ENCODE data around the gene FBXL20.

Gene FBXL20

DNA sequence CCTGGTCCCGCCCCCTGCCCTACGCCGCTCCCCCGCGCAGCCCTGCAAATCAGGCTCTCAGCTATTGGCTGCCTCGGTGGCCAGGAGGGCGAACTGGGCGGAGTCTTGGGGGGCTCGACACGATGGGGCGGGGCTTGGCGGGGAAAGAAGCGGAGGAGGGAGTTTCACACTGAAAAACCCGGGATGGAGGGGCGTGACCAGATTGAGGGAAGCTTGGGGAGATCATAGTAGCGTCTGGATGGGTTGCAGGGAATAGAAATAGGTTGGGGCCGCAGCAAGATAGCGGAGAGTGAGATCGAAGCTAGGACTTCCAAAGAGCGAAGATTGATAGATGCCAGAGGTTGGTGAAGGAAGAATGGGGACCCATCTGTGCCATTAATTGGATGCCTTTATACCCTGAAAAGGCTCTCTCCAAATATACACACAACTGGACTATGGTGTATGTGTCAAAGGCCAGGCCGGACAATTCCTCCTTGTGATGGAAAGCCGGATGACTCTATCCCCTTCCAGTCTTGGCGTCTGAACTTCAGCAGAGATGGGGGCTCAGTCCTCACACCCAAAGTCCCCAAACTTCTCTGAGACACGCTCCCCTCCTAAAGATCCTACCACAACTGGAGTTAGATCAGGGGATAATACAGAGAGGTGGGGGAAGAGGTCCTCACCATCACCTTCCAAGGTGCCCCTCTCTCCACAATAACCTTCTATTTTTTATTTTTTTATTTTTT is 175.3 kb downstream of the FBXL20 start:
- no peak for DNase-seq (ENCODE audit: low spot score)

DNA sequence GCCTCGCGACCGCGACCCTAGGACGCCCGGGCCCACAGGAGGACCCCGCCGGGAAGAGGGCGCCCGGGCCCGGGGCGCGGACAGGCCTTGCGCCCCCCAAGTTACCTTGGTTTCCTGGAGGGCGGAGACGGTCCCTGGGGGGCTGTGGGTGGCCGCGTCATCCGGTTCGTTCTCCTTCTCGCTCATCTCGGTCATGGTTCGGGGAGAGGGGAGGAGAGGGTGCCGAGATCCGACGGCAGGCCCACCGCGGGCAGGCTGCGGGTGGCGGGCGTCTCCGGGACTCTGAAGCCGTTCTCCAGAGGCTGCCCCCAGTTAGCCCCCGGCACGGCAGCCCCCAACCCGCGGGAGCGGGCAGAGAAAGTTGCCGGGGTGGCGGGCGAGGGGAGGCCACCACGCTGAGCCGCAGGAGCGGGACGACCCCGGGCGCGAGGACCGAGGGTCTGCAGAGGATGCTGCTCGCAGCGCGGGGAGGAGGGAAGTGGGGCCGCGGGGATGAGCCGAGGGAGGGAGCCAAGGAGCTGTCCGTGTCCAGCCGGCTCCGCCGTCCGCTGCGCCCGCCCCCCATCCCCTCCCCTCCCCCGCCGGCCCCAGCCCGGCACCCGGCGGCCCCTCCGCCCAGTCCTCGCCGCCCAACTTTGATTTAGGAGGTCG is 176.0 kb downstream of the FBXL20 start, which contains the start of gene STAC2:
STAC2 (minus strand) TSS at position 638 of the 651 bp plus-strand sequence; CDS start at position 195, 443 bp downstream.
- DNase-seq (ENCODE audit: low spot score): no peak

DNA sequence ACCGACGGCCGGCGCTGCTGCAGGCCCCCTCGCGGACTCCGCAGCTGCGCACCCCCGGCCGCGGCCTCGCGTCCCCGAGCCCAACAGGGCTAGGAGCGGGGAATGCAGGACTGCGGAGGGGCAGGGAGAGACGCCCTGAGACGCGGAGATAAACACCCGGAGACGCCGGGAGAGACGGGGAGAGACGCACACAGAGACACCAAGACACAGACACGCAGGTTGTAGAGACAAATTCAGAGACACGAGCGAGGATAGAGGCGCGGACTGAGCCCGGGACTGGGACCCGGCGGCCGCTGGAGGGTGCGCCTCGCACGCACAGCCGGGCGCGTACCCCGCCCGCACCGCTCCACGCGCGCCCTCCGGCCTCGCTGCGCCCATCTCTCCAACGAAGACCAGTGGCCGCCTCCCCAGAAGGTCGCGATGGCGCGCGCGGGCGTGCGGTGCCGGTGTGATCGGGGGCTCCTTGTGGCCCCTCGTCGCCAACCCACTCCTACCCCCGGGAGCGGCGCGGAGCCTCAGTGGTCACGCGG is 176.6 kb downstream of the FBXL20 start:
- DNase-seq (ENCODE audit: low spot score): no peak

DNA sequence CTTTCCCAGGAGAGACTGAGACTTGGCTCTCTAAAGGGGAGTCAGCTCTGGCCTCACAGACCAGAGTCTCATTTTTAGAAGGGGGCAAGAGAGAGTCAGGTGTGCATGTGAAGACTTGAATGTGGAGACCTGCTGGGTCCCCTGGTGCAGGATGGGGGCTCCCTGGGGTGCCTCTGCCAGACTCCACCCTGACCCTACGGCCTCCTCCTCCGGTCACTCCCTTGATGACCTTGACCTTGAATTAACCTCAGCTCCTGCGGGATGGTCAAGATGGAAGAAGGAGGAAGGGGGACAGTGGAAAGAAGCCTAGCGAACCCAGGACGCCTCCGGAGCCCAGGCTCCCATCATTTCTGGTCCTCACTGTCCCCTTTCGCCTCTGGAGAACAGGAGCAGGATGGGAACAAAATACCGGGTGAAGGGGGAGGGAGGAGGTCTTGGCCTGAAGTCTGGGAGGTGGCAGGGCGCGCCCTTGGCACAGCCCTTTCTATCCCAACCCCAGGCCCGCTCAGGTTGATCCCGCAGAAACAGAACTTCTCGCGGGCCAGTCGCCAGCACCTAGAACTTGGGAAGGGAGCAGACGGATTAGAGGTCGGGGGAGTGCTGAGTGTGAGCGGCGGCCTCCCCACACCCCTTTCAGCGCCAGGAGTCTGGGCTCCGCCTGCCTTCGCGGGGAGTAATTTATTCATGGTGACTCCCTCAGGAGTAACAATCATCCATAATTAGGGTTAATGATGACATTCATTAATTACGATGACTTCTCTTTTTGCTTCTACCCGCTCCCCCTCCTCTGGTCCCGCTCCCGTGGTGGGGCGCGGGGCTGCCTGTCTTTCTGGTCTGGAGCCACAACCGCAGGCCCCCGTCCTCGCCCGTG is 177.3 kb downstream of the FBXL20 start:
- DNase-seq (ENCODE audit: low spot score): no peak

- no peak for DNase-seq (ENCODE audit: low spot score)
Observed at GRCh38 chr17:39222866-39223834, 178.3 kb downstream of the FBXL20 start.

- DNase-seq (ENCODE audit: low spot score): no peak
Observed at GRCh38 chr17:39222151-39222550, 179.3 kb downstream of the FBXL20 start.

- no peak for DNase-seq (ENCODE audit: low spot score)
Observed at GRCh38 chr17:39221572-39221971, 179.9 kb downstream of the FBXL20 start.

DNA sequence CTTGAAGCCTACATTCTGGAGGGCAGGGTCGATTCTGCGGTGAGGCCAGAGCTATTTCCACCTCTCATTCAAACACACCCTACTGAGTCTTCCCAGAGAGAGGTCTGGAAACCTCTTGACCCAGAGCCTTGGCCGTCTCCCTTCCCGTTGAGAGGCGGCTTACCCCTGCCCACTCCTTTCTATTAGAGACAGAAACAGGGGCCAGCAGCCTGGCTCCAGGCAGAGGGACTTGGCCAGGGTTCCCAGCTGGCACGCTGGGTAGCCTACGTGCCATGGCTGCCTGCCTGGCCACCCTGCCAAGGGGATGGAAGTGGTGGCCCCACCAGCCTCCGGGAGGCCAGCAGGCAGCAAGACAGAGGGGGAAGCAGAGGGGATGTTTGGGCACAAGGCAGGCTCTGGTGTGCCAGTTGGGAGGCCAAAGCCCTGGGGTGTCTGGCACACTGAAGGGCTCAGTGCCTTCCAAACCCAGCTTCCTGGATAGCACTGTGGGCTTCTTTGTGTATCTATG is 181.7 kb downstream of the FBXL20 start:
- no peak for DNase-seq (ENCODE audit: low spot score)

DNA sequence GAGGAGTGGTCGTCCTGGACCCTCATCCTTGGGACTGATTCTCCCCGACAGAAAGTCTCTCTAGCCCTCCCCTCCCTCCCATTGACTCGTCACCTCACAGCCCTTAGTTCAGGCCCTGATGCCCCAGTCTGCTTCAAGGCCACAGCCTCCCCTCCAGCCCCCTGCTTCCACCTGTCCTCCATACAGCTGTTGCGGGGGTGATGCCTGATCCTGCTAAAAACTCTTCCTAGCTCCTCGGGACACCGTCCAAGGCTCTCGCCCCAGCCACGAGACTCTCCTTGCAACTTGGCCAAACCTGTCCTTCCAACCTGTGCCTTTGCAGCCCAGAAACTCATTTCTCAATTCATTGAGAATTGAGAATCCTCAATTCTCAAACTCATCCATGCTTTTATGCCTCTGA is 182.5 kb downstream of the FBXL20 start:
- no peak for DNase-seq (ENCODE audit: low spot score)

- DNase-seq (ENCODE audit: low spot score): no peak
Observed at GRCh38 chr17:39217734-39218369, 183.6 kb downstream of the FBXL20 start.

- DNase-seq (ENCODE audit: low spot score): peak; percentile 68
Observed at GRCh38 chr17:39213852-39214251, 187.6 kb downstream of the FBXL20 start.

DNA sequence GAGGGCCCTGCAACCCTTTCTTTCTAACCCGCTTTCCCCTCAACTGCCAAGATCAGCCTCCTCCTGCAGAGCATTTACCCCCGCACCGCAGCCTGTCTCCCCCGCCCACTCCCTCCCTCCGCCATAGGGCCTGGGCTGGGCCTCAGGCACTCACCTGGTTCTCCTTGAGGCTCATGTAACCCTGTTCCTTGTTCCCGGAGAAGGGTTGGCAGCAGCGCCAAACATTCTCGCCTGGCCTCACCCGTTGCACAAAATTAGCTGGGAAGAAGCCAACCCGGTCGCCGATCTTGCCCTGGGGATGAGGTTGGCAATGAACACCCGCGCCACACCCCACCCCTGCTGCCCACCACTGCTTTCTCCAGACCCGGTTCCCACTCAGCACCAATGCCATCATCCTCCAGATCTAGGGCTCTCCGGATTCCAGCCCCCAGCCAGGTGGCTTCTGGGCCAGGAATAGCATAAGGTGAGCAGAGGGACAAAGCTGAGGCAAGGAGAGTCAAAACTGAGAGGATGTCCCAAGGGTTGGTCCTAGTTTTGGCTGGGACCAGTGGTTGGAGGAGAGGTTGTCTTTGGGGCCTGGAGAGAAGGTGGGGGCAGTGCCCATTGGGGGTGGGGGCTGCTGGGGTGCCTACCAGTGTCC is 188.5 kb downstream of the FBXL20 start:
- DNase-seq (ENCODE audit: low spot score): no peak

DNA sequence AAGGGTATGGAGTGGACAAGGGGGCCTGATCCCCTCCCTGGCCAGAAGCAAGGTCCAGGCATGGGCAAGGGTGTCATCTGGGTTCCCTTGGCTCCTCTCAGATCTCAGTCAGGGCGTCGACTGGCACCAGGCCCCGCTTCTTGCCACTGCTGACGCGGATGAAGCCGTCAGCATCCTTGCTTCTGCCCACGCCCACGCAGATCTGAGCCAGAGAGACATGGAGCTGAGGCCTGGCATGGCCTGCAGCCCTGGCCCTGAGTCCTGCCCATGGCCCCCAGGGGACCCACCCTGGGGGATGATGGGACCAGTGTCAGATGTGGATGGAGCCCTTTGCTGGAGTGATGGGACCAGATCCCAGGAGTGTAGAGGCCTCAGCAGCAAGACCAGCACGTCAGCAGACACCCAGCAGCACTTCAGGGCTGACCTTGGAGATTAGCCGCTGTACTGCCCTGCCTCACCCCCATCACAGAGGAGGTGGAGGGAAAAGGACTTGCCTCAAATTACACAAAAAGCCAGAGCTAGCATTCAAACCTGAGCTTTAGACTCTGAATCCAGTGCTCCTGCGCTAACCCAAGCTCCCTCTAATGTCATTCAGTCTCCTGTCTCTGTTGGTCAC is 189.1 kb downstream of the FBXL20 start:
- no peak for DNase-seq (ENCODE audit: low spot score)

DNA sequence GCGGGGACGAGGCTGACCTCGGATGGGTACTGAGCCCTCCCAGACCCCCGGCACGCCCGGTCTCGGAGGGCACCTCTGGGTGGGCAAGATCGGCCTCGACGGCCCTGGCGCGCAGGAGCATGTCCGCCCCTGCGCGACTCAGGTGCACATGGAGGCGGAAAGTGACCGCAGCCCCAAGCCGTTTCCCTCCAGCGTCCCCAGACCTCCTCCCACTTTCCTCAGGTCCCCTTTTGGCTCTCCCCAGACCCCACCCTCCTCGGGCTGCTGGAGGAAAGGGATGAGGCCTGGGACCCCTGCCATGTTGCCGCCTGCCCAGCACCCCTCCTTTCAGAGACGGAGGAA is 191.4 kb downstream of the FBXL20 start:
- no peak for DNase-seq (ENCODE audit: low spot score)

DNA sequence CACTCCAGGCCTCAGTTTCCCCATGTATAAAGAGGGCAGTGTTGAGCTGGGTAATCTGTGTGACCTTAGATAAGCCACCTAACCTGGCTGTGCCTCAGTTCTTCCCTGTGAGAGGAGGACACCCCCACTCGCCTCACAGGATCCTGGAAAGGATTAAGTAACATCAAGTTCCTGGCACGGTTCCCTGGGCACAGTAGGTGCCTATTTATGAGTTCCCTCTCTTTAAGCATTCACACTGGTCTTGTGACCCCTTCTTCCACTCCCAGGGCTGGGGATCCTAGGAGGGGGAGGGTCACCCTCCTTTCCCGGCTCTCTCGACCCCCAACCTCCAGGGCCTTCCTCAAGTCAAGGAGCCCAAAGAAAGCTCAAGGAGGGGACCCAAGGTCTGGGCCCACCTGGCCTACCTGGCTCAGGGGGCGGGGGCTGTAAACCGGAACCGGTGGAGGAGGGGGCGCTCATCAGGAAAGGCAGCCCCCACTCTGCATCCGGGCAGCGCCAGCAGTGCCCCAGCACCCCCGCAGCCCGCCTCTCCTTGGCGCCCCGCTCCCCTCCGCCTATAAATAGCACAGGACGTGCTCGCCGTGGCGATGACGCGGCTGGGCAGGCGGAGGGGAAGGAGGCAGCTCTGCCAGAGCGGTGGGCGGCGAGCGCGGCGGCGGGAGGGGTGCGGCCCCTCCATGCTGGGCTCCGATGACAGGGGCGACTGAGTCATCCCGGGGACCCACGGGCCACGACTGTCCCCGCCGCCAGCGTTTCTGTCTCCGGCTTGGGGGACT is 191.9 kb downstream of the FBXL20 start:
- DNase-seq (ENCODE audit: low spot score): no peak

DNA sequence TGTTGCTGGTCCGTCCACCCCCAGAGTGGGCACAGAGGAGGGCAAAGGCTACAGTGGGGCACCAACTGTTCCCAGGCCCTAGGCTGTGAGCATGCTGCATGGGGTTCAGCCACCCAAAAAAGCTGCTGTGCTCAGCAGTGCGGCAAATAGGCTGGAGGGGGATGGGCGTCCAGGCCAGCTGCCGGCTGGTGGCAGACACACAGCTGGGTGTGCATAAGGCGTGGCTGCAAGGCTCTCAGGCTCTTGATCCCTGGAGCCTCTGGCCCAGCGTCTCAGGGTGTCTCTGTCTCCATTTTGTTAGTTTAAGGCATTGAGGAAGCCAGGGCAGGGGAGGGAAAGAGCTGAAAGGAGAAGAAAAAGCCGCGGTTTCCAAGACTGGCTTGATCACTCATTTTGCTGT is 192.5 kb downstream of the FBXL20 start:
- DNase-seq (ENCODE audit: low spot score): no peak

DNA sequence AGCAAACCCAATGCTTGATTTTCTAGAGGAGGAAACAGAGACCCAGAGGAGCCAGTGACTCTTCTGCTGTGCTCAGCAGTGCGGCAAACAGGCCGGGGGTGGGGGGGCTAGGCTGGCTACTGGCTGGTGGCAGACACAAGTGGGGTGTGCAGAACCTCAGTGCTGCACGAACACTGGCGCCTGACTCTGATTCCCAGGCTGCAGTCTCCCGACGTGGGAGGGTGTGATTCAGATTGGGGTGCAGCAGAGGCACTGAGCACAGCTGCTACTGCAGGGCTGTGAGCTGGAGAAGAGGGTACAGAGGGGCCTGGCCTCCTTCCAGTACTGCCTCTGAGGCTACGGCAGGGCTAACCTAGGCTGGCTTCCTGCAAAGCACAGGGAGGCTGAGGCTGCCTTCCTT is 193.3 kb downstream of the FBXL20 start:
- no peak for DNase-seq (ENCODE audit: low spot score)

GRCh38 chr17:39205112-39205526 is 196.3 kb downstream of the FBXL20 start:
- no peak for DNase-seq (ENCODE audit: low spot score)

DNA sequence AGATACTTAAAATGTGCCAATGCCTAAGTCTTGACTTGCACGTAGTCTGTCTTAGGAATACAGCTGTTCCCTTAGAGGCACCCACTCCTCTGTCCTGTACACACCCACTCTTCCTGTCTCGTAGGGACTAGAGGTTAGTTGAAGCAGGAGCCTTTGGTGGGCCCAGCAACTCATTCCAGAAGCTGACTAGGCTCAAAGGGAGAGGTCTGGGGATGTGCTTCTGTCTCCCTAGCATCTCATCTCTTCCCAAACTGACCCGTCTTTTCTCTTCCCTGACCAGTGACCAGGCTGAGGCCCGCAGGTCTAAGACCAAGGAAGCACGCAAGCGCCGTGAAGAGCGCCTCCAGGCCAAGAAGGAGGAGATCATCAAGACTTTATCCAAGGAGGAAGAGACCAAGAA is 197.2 kb downstream of the FBXL20 start:
- no peak for DNase-seq (ENCODE audit: low spot score)

All from LoVo (cell line).